Measurements from ENCODE around the gene ITK.
A peak's percentile ranks its signal among the peaks of the same experiment; 100 is the strongest.

The ITK gene

GRCh38 chr5:157248821-157249470, 68.3 kb downstream of the ITK start:
- no peak for DNase-seq

GRCh38 chr5:157252711-157253465, 72.2 kb downstream of the ITK start:
- DNase-seq = no peak

- DNase-seq = peak; percentile 25
Observed at GRCh38 chr5:157253547-157253946, 72.9 kb downstream of the ITK start.

GRCh38 chr5:157258450-157258849, 77.8 kb downstream of the ITK start:
- DNase-seq = no peak

GRCh38 chr5:157259699-157260098, 79.1 kb downstream of the ITK start:
- DNase-seq = no peak

- no peak for DNase-seq
Observed at GRCh38 chr5:157263496-157264090, 83.0 kb downstream of the ITK start.

GRCh38 chr5:157265714-157266285, 85.2 kb downstream of the ITK start, which contains the start of gene CYFIP2:
Gene CYFIP2 (plus strand): TSS chr5:157266123. CDS start chr5:157285362, 19,239 bp downstream.
- peak; percentile 60 for DNase-seq

- peak; percentile 26 for DNase-seq
Observed at GRCh38 chr5:157266286-157267007, 85.8 kb downstream of the ITK start.

- no peak for DNase-seq
Observed at GRCh38 chr5:157267025-157267424, 86.4 kb downstream of the ITK start.

- peak; percentile 51 for DNase-seq
Observed at GRCh38 chr5:157267761-157268480, 87.3 kb downstream of the ITK start.

- DNase-seq = peak; percentile 60
Observed at GRCh38 chr5:157269165-157269671, 88.6 kb downstream of the ITK start.

GRCh38 chr5:157269761-157270272, 89.2 kb downstream of the ITK start:
- peak; percentile 42 for DNase-seq

- no peak for DNase-seq
Observed at GRCh38 chr5:157270771-157271170, 90.1 kb downstream of the ITK start.

- DNase-seq = peak; percentile 71
Observed at GRCh38 chr5:157271740-157272271, 91.2 kb downstream of the ITK start.

- DNase-seq = no peak
Observed at GRCh38 chr5:157273131-157273556, 92.5 kb downstream of the ITK start.

- no peak for DNase-seq
Observed at GRCh38 chr5:157275403-157275802, 94.8 kb downstream of the ITK start.

GRCh38 chr5:157278319-157279037, 97.8 kb downstream of the ITK start:
- DNase-seq = no peak

GRCh38 chr5:157279605-157280239, 99.1 kb downstream of the ITK start:
- no peak for DNase-seq

- no peak for DNase-seq
Observed at GRCh38 chr5:157280927-157281326, 100.3 kb downstream of the ITK start.

GRCh38 chr5:157282150-157282549, 101.5 kb downstream of the ITK start:
- no peak for DNase-seq
